DND-41 (cell line): Measurements from ENCODE around the gene KLK1.

Experiments
- CTCF ChIP-seq: IDR thresholded peaks from 2 replicates; pipeline ENCODE4 v1.5.1; 2012; ENCODE audit warnings: borderline replicate concordance, low read length, moderate library complexity, mild to moderate bottlenecking; ENCODE audit not compliant: poor library complexity, severe bottlenecking; ENCODE audit errors: extremely low read depth
- EZH2 ChIP-seq: IDR thresholded peaks from 3 replicates; pipeline ENCODE4 v1.6.1; 2012; ENCODE audit warnings: borderline replicate concordance, low read depth, mild to moderate bottlenecking, moderate library complexity, low read length, inconsistent platforms; ENCODE audit not compliant: severe bottlenecking

GRCh38 chr19:50784710-50785109 is 38.9 kb downstream of the KLK1 start:
- TF ChIP-seq CTCF = no peak
- TF ChIP-seq EZH2 = no peak
